Mesenchymal stem cell (in vitro differentiated cells and primary cell): Measurements from ENCODE around the gene FAM168A. TPM values are rescaled to one million over a fixed set of nuclear protein-coding genes. Genes with fewer than 3 reads are reported as not detected.
A peak's percentile ranks its signal among the peaks of the same experiment; 100 is the strongest.

Experiments used
- DNase-seq: peaks from one replicate; pipeline ENCODE4 v3.0.0-alpha.2; 2013
- H2AFZ ChIP-seq: one replicate; pipeline ENCODE4 v1.6.1; 2013; ENCODE audit warnings: low read depth, mild to moderate bottlenecking, control low read depth, inconsistent platforms, low read length, moderate library complexity
- H2AK5ac ChIP-seq: 2 replicates; pipeline ENCODE4 v1.6.1; 2013; ENCODE audit warnings: low read length, moderate library complexity, mild to moderate bottlenecking, inconsistent platforms; ENCODE audit not compliant: severe bottlenecking
- H2BK120ac ChIP-seq: one replicate; pipeline ENCODE4 v1.6.1; 2013; ENCODE audit warnings: low read depth, mild to moderate bottlenecking, inconsistent platforms, low read length, moderate library complexity
- H2BK12ac ChIP-seq, 2 experiments: one replicate each; pipeline ENCODE4 v1.6.1; 2013; ENCODE audit warnings: inconsistent platforms in 2 of 2, low read length in 2 of 2, mild to moderate bottlenecking in 2 of 2, moderate library complexity in 2 of 2, control low read depth in 1 of 2
- H2BK15ac ChIP-seq: one replicate; pipeline ENCODE4 v1.6.1; 2013; ENCODE audit warnings: mild to moderate bottlenecking, low read depth, inconsistent platforms; ENCODE audit not compliant: poor library complexity, severe bottlenecking
- H2BK5ac ChIP-seq: 2 replicates; pipeline ENCODE4 v1.6.1; 2013; ENCODE audit warnings: low read depth, mild to moderate bottlenecking, low read length, control low read depth, inconsistent platforms; ENCODE audit not compliant: poor library complexity, severe bottlenecking
- H3K14ac ChIP-seq, 2 experiments: one replicate each; pipeline ENCODE4 v1.6.1; 2013; ENCODE audit warnings: inconsistent platforms in 2 of 2, low read length in 2 of 2, control low read depth in 1 of 2, mild to moderate bottlenecking in 1 of 2, moderate library complexity in 1 of 2
- H3K18ac ChIP-seq, 2 experiments: one replicate each; pipeline ENCODE4 v1.6.1; 2013; ENCODE audit warnings: inconsistent platforms in 2 of 2, low read length in 2 of 2, control low read depth in 1 of 2, low read depth in 1 of 2, mild to moderate bottlenecking in 1 of 2
- H3K23ac ChIP-seq, 2 experiments: one replicate each; pipeline ENCODE4 v1.6.1; 2013; ENCODE audit warnings: inconsistent platforms in 2 of 2, low read length in 2 of 2, mild to moderate bottlenecking in 2 of 2, moderate library complexity in 2 of 2, control low read depth in 1 of 2
- H3K27ac ChIP-seq: 2 replicates; pipeline ENCODE4 v1.5.1; 2013; ENCODE audit warnings: mild to moderate bottlenecking, moderate library complexity, low read length, control low read depth, inconsistent platforms; ENCODE audit not compliant: poor library complexity, severe bottlenecking
- H3K27me3 ChIP-seq, 2 experiments: 2 replicates each; pipeline versions ENCODE4 v1.6.1 to v1.7.0; 2013; ENCODE audit warnings: low read length in 2 of 2, mild to moderate bottlenecking in 2 of 2, moderate library complexity in 2 of 2, control low read depth in 1 of 2, inconsistent platforms in 1 of 2; ENCODE audit not compliant: control insufficient read depth in 1 of 2, insufficient read depth in 1 of 2
- H3K36me3 ChIP-seq, 2 experiments: 2 replicates each; pipeline versions ENCODE4 v1.6.1 to v1.7.0; 2013; ENCODE audit warnings: low read length in 2 of 2, control low read depth in 1 of 2, inconsistent platforms in 1 of 2, low read depth in 1 of 2, mild to moderate bottlenecking in 1 of 2; ENCODE audit not compliant: insufficient read depth in 2 of 2, control insufficient read depth in 1 of 2
- H3K4ac ChIP-seq, 2 experiments: one replicate each; pipeline ENCODE4 v1.6.1; 2013; ENCODE audit warnings: inconsistent platforms in 2 of 2, low read length in 2 of 2, mild to moderate bottlenecking in 2 of 2, moderate library complexity in 2 of 2, control low read depth in 1 of 2, low read depth in 1 of 2
- H3K4me1 ChIP-seq: 2 replicates; pipeline ENCODE4 v1.6.1; 2013; ENCODE audit warnings: low read depth, low read length, control low read depth; ENCODE audit not compliant: control insufficient read depth, insufficient read depth
- H3K4me2 ChIP-seq: 2 replicates; pipeline ENCODE4 v1.6.1; 2013; ENCODE audit warnings: low read length, mild to moderate bottlenecking, inconsistent platforms; ENCODE audit not compliant: poor library complexity, severe bottlenecking
- H3K4me3 ChIP-seq, 2 experiments: 2 replicates each; pipeline versions ENCODE4 v1.5.1 to v1.7.0; 2013; ENCODE audit warnings: low read length in 2 of 2, mild to moderate bottlenecking in 2 of 2, control low read depth in 1 of 2, low read depth in 1 of 2; ENCODE audit not compliant: insufficient read depth in 1 of 2
- H3K79me1 ChIP-seq: replicated peaks from 2 replicates; pipeline ENCODE4 v1.6.1; 2013; ENCODE audit warnings: mild to moderate bottlenecking, control low read depth, low read length, inconsistent platforms; ENCODE audit not compliant: poor library complexity, severe bottlenecking
- H3K9ac ChIP-seq: 2 replicates; pipeline ENCODE4 v1.7.0; 2013; ENCODE audit warnings: mild to moderate bottlenecking, low read length, moderate library complexity
- H3K9me3 ChIP-seq: 2 replicates; pipeline ENCODE4 v1.7.0; 2013; ENCODE audit warnings: mild to moderate bottlenecking, low read length; ENCODE audit not compliant: control insufficient read depth
- H4K8ac ChIP-seq: one replicate; pipeline ENCODE4 v1.6.1; 2013; ENCODE audit warnings: inconsistent platforms, mild to moderate bottlenecking, low read length, moderate library complexity
- H4K91ac ChIP-seq: one replicate; pipeline ENCODE4 v1.6.1; 2013; ENCODE audit warnings: mild to moderate bottlenecking, low read length, inconsistent platforms
- WGBS: methylation state at CpG from one replicate; pipeline ENCODE4 v1.1.7; 2013; ENCODE audit warnings: mixed read lengths; 5-methylcytosine and 5-hydroxymethylcytosine counted together
- small RNA-seq: library from polyadenylated mRNA; stranded (forward); fragments of <200 nt; extraction: miRNeasy Mini kit (QIAGEN cat#:217004); gene quantifications from one replicate; pipeline ENCODE3, GENCODE V24; 2013; ENCODE audit warnings: low read depth

FAM168A gene

DNA sequence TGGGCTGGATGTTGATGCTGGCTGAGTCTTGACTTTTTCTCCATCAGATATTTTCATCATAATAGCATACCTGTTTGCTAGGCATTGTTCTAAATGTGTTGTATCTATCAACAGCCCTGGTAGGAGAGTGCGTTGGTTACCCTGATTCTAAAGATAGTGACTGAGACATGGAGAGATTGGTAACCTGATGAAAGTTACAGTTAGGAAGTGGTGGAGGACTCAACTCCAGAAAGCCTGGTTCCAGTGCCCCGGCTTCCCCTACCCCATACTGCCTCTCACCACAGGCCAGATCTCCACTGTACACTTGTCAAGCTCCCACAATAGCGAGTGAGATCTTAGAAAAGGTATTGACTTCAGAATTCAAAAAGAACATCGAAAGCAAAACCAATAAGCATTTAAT is 244.5 kb downstream of the FAM168A start:
- H3K36me3 ChIP-seq: peaks cover 65 to 66% of the 10 kb centered on the region in 2 experiments
- H3K4me3 ChIP-seq: no peak overlapping the region
- no peak overlapping the region for H2BK15ac ChIP-seq
- no peaks in the 10 kb centered on the region for H3K4me1 ChIP-seq
- no peak for DNase-seq
- H2AK5ac ChIP-seq: no peak overlapping the region
- no peak overlapping the region for H2BK120ac ChIP-seq
- H3K4me2 ChIP-seq: no peak overlapping the region
- H3K4ac ChIP-seq: no peak overlapping the region
- no peak overlapping the region for H3K9ac ChIP-seq
- H3K27ac ChIP-seq: no peak overlapping the region
- H4K91ac ChIP-seq: no peak overlapping the region
- 100% methylated on average over 3 of the region's 4 CpGs for WGBS
- H2AFZ ChIP-seq: no peak overlapping the region
- H2BK5ac ChIP-seq: no peak overlapping the region
- H3K23ac ChIP-seq: no peak overlapping the region
- H3K9me3 ChIP-seq: no peaks in the 10 kb centered on the region
- H2BK12ac ChIP-seq: no peak overlapping the region
- peaks cover 31% of the 10 kb centered on the region for H3K79me1 ChIP-seq
- no peak overlapping the region for H3K14ac ChIP-seq
- no peak overlapping the region for H3K18ac ChIP-seq
- no peak overlapping the region for H4K8ac ChIP-seq
- H3K27me3 ChIP-seq: no peaks in the 10 kb centered on the region

DNA sequence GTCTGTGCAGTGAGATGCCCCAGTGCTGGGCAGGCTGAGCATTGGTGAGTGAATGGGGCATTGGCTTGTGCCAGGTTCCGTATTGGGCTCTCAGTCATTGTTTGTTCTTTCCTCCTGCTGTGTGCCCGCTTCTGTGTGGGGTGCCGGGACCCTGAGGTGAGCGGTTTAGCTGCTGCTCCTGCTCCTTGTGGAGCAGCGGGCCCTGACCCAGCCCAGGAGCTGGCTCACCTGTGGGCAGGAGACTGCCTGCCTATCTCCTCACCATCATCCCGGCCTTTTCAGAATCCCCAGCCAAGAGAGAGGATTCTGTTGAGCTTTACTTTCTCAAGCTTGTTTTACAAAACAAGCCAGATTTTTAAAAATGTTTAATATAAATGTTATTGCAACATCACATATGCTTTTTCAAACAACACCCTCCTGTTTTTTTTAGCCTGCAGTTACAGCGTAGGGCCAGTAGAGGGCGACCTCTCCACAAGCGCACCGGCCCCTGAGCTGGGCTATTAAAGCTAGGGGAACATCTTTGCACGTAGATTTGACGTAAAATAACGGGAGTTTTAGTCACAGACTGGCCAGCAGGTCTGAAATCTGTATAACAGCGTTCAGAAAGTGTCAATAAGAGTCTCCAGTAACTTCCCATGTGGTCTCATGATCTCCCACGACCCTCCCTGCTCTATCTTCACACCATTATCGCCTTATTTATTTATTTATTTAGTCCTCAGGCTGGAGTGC is 246.8 kb downstream of the FAM168A start:
- no peak overlapping the region for H4K8ac ChIP-seq
- peak overlapping the region; percentile 16 for H4K91ac ChIP-seq
- H3K4me2 ChIP-seq: no peak overlapping the region
- peak; percentile 85 for DNase-seq
- peak overlapping the region; percentile 64 for H3K9ac ChIP-seq
- H3K36me3 ChIP-seq: peaks cover 62 to 67% of the 10 kb centered on the region in 2 experiments
- no peak overlapping the region for H2BK5ac ChIP-seq
- H2AFZ ChIP-seq: no peak overlapping the region
- 33% methylated on average over 15 of the region's 16 CpGs for WGBS
- no peaks in the 10 kb centered on the region for H3K27me3 ChIP-seq
- no peak overlapping the region for H3K14ac ChIP-seq
- peaks cover 52% of the 10 kb centered on the region for H3K79me1 ChIP-seq
- H3K4me3 ChIP-seq: no peak overlapping the region
- H3K27ac ChIP-seq: no peak overlapping the region
- no peak overlapping the region for H3K18ac ChIP-seq
- H3K4me1 ChIP-seq: peaks cover 3% of the 10 kb centered on the region
- H3K23ac ChIP-seq: no peak overlapping the region
- H2BK15ac ChIP-seq: no peak overlapping the region
- H3K9me3 ChIP-seq: no peaks in the 10 kb centered on the region
- no peak overlapping the region for H2AK5ac ChIP-seq
- H2BK120ac ChIP-seq: no peak overlapping the region
- H2BK12ac ChIP-seq: no peak overlapping the region
- H3K4ac ChIP-seq: no peak overlapping the region

Small RNA genes within 50 kb of the gene (small RNA-seq; reads per million reads assigned to genes)
- not detected for gene AP000763.2
- gene HMGN2P38: not detected
